ENCODE results near the gene NAV3.

- TF ChIP-seq POLR2A (IDR thresholded peaks at IDR 0.05) (no peak), CTCF (IDR thresholded peaks at IDR 0.05) (no peak)
These were observed 256.6 kb downstream of the NAV3 start for GRCh38 chr12:78087363-78087675.

Measured in right lobe of liver (tissue), 4 donors.